K562 (cell line): ENCODE results near the gene PSMD13. TPM values are rescaled to one million over a fixed set of nuclear protein-coding genes. Genes with fewer than 3 reads are reported as not detected.

ENCODE experiments used
- ATAC-seq: fragments of 200-7000 bp; cut with Tn5 transposase; 3 replicates; pipeline ENCODE4 v1.9.1; 2020; ENCODE audit warnings: moderate library complexity
- BruUV-seq: library from RNA; stranded (reverse); fragments of 400-500 nt; replicated peaks from 2 replicates; lab custom pipeline; 2021; lab: Mats Ljungman, UMichigan
- CTCF ChIA-PET: fragments of 300-600 bp; formaldehyde crosslinking; extraction: SDS; loops from one replicate; lab custom pipeline; 2021; ENCODE audit warnings: low intra/inter-chr PET ratio; lab: Yijun Ruan, JAX
- POLR2A ChIA-PET: fragments of 300-600, 350-650 bp; sonication (Branson Sonifier 250); formaldehyde crosslinking; extraction: SDS; loops from one replicate; lab custom pipeline; 2021; ENCODE audit warnings: antibody characterized with exemption, inconsistent platforms; lab: Yijun Ruan, JAX
- DNase-seq, 4 experiments: peaks; one replicate each; pipeline versions ENCODE4 v3.0.0 to v3.0.0-alpha.2; 2011 to 2018; ENCODE audit warnings: low spot score in 3 of 4, mixed read lengths in 3 of 4; ENCODE audit errors: extremely low read depth in 1 of 4
- FAIRE-seq: peaks from 2 replicates; lab custom pipeline; 2011; peaks lifted over from hg19 to GRCh38; lab: Jason Lieb, UNC
- H2AFZ ChIP-seq: 2 replicates; pipeline ENCODE4 v1.6.0; 2011; ENCODE audit warnings: low read depth, low read length, control low read depth, inconsistent platforms
- H3K27ac ChIP-seq: fragments of 200-600 bp; 3 replicates; pipeline ENCODE4 v1.8.0; 2011; ENCODE audit warnings: low read depth, mild to moderate bottlenecking, control low read depth, inconsistent platforms, low read length, moderate library complexity, mixed read lengths; ENCODE audit errors: extremely low read depth
- H3K27me3 ChIP-seq, 2 experiments: fragments of 300-600 bp in 1 of 2; 2 replicates in 1 of 2; 3 replicates in 1 of 2; pipeline versions ENCODE4 v1.6.0 to v1.8.0; 2011; ENCODE audit warnings: inconsistent platforms in 2 of 2, low read length in 2 of 2, mild to moderate bottlenecking in 1 of 2, mixed read lengths in 1 of 2, moderate library complexity in 1 of 2; ENCODE audit not compliant: control insufficient read depth in 2 of 2, insufficient read depth in 2 of 2
- H3K36me3 ChIP-seq: fragments of 300-600 bp; 3 replicates; pipeline ENCODE4 v1.8.0; 2011; ENCODE audit warnings: mild to moderate bottlenecking, low read length, inconsistent platforms; ENCODE audit not compliant: control insufficient read depth, insufficient read depth
- H3K4me1 ChIP-seq, 2 experiments: fragments of 200-600 bp in 1 of 2; replicated peaks in 1 of 2; 2 replicates in 1 of 2; 3 replicates in 1 of 2; pipeline versions ENCODE4 v1.5.1 to v1.8.0; 2011; ENCODE audit warnings: inconsistent platforms in 2 of 2, low read length in 2 of 2, mild to moderate bottlenecking in 1 of 2, mixed read lengths in 1 of 2, moderate library complexity in 1 of 2; ENCODE audit not compliant: control insufficient read depth in 2 of 2, insufficient read depth in 2 of 2
- H3K4me2 ChIP-seq: 2 replicates; pipeline ENCODE4 v1.6.1; 2011; ENCODE audit warnings: low read length, control low read depth, inconsistent platforms, mixed read lengths; ENCODE audit not compliant: insufficient read depth
- H3K4me3 ChIP-seq: fragments of 200-600 bp; sonication (generic), shearing (Covaris generic); 2 replicates; pipeline ENCODE4 v1.5.1; 2016; ENCODE audit warnings: control low read depth, inconsistent platforms
- H3K79me2 ChIP-seq: fragments of 200-600 bp; 3 replicates; pipeline ENCODE4 v1.8.0; 2011; ENCODE audit warnings: low read length, inconsistent platforms; ENCODE audit not compliant: control insufficient read depth, insufficient read depth
- H3K9ac ChIP-seq, 2 experiments: 2 replicates each; pipeline versions ENCODE4 v1.6.0 to v1.6.1; 2011; ENCODE audit warnings: low read depth in 2 of 2, low read length in 2 of 2, control low read depth in 1 of 2, inconsistent platforms in 1 of 2, mild to moderate bottlenecking in 1 of 2, mixed read lengths in 1 of 2; ENCODE audit not compliant: insufficient read depth in 1 of 2
- H3K9me1 ChIP-seq: one replicate; pipeline ENCODE4 v1.6.0; 2011; ENCODE audit warnings: inconsistent platforms, mild to moderate bottlenecking, low read length, moderate library complexity; ENCODE audit not compliant: control insufficient read depth, insufficient read depth
- H3K9me3 ChIP-seq: replicated peaks from 2 replicates; pipeline ENCODE4 v1.5.1; 2011; ENCODE audit warnings: low read depth, low read length, inconsistent platforms; ENCODE audit not compliant: control insufficient read depth, insufficient read depth
- H4K20me1 ChIP-seq: replicated peaks from 2 replicates; pipeline ENCODE4 v1.6.1; 2011; ENCODE audit warnings: low read length, inconsistent platforms, mixed read lengths; ENCODE audit not compliant: control insufficient read depth, insufficient read depth
- CCNT2 ChIP-seq: IDR thresholded peaks from 2 replicates; pipeline ENCODE4 v1.6.1; 2011; ENCODE audit warnings: borderline replicate concordance, low read depth, mild to moderate bottlenecking, moderate library complexity, mixed read lengths, low read length; ENCODE audit not compliant: insufficient read length; ENCODE audit errors: extremely low read depth
- ETV6 ChIP-seq, 3 experiments: fragments of 150-350 bp in 1 of 3; sonication (generic) in 1 of 3; formaldehyde crosslinking in 1 of 3; IDR thresholded peaks; 2 replicates each; pipeline versions ENCODE4 v1.6.1 to v1.8.0; 2014 to 2022; ENCODE audit warnings: borderline replicate concordance in 2 of 3, low read depth in 2 of 3, antibody characterized with exemption in 1 of 3, low read length in 1 of 3, mild to moderate bottlenecking in 1 of 3, missing genetic modification reagents in 1 of 3
- NEUROD1 ChIP-seq: fragments of 150-350 bp; IDR thresholded peaks from 2 replicates; pipeline ENCODE4 v1.6.1; 2014; ENCODE audit warnings: borderline replicate concordance, low read length, low read depth; ENCODE audit not compliant: partially characterized antibody
- NFATC3 ChIP-seq: fragments of 450-650 bp; IDR thresholded peaks from 2 replicates; pipeline ENCODE4 v1.6.1; 2017; ENCODE audit warnings: mild to moderate bottlenecking
- WGBS: fragments of 100-300 bp; shearing (Covaris generic); methylation state at CpG from one replicate; pipeline ENCODE4 v1.1.6; 2016; ENCODE audit warnings: low coverage, mixed read lengths; ENCODE audit not compliant: insufficient coverage; ENCODE audit errors: missing lambda C conversion rate; 5-methylcytosine and 5-hydroxymethylcytosine counted together
- in situ Hi-C: fragments of 300-500 bp; cut with MboI; formaldehyde crosslinking; loops from 4 replicates; pipeline ENCODE4 v1.15.0; 2018; ENCODE audit warnings: inconsistent platforms, mixed read lengths
- intact Hi-C: fragments of 100-400 bp; cut with micrococcal nuclease; formaldehyde crosslinking; loops from 2 replicates; pipeline ENCODE4 v1.14.2; 2022
- polyA plus RNA-seq, 8 experiments: library from polyadenylated mRNA; depleted of rRNA in 4 of 8; stranded (reverse) in 5 of 8; unstranded in 3 of 8; fragments of >200 nt; fragmentation: Nextera tagmentation in 2 of 8; fragmentation: Illumina TruSeq in 1 of 8; extraction: Ambion mirVana in 2 of 8; extraction: Trizol in 1 of 8; gene quantifications; 2 replicates each; pipeline versions ENCODE4 v1.2.1 to v1.2.3, GENCODE V29; 2011 to 2014; ENCODE audit warnings: inconsistent platforms in 1 of 8, missing spikeins in 1 of 8
- total RNA-seq, 7 experiments: library from RNA; depleted of rRNA in 6 of 7; stranded (reverse); fragments of >200 nt in 6 of 7; fragmentation: Illumina TruSeq in 2 of 7; extraction: Trizol in 2 of 7; gene quantifications; 2 replicates each; pipeline versions ENCODE4 v1.2.1 to v1.2.3, GENCODE V29; 2011 to 2021; ENCODE audit warnings: low replicate concordance in 1 of 7
- TF ChIP-seq, protein P1 (sequence below): fragments of 250-450 bp; sonication (Bioruptor Pico); IDR thresholded peaks from 2 replicates; pipeline ENCODE4 v1.4.0; 2020; ENCODE audit warnings: mild to moderate bottlenecking, moderate library complexity, borderline replicate concordance

The PSMD13 gene
- total and polyA plus RNA-seq, 9 of the 15 experiments (the other 6 are each of a cell fraction or from before 2014, with no cell fraction given) = 185 to 383 (median 267) TPM

DNA sequence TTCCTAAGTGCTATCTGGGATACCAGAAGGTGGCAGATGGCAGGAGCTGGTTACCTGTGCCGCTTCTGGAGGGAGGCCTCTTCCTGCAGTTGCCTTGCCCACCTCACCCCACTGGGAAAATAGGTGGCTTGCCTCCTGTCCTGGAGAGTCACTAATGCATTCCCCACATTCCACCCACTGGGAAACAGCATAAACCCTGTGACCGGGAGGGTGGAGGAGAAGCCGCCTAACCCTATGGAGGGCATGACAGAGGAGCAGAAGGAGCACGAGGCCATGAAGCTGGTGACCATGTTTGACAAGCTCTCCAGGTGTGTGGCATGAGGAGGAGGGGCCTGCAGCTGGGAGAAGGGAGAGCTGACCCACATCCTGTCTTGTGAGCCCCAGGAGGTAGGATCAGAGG, 23.7 kb upstream of the PSMD13 start:
- Histone ChIP-seq H3K36me3 (peaks cover 75% of the 10 kb centered on the region), H2AFZ (no peak overlapping the region), H3K9ac (no peak overlapping the region), H3K27ac (no peak overlapping the region; the same call in 2 of the 3 replicates), H3K9me1 (peaks cover 10% of the 10 kb centered on the region), H3K4me1 (peaks cover 31 to 32% of the 10 kb centered on the region in 2 experiments; a peak in 4 of 5 replicates), H3K4me2 (no peak overlapping the region), H3K4me3 (no peak overlapping the region), H3K27me3 (no peaks in the 10 kb centered on the region), H3K9me3 (peaks cover 4% of the 10 kb centered on the region), H4K20me1 (peaks cover 18% of the 10 kb centered on the region; the same call in 1 of the 2 replicates), H3K79me2 (peaks cover 32% of the 10 kb centered on the region)
- DNase-seq (no peak), ATAC-seq (no peak), FAIRE-seq (no peak)
- intact Hi-C loops = no loop called here
- BruUV-seq = no TSS peak
- TF ChIP-seq CCNT2 (no peak), NFATC3 (no peak), NEUROD1 (no peak), ETV6 (IDR thresholded peaks at IDR 0.05; ENCODE audit: borderline replicate concordance in 1 of 2, low read depth in 2 of 2, low read length in 1 of 2) (no peak), ETV6 (CRISPR knock-in tag; IDR thresholded peaks at IDR 0.05; ENCODE audit: borderline replicate concordance) (no peak)
- TF ChIP-seq, protein P1, sequence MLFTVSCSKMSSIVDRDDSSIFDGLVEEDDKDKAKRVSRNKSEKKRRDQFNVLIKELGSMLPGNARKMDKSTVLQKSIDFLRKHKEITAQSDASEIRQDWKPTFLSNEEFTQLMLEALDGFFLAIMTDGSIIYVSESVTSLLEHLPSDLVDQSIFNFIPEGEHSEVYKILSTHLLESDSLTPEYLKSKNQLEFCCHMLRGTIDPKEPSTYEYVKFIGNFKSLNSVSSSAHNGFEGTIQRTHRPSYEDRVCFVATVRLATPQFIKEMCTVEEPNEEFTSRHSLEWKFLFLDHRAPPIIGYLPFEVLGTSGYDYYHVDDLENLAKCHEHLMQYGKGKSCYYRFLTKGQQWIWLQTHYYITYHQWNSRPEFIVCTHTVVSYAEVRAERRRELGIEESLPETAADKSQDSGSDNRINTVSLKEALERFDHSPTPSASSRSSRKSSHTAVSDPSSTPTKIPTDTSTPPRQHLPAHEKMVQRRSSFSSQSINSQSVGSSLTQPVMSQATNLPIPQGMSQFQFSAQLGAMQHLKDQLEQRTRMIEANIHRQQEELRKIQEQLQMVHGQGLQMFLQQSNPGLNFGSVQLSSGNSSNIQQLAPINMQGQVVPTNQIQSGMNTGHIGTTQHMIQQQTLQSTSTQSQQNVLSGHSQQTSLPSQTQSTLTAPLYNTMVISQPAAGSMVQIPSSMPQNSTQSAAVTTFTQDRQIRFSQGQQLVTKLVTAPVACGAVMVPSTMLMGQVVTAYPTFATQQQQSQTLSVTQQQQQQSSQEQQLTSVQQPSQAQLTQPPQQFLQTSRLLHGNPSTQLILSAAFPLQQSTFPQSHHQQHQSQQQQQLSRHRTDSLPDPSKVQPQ = no peak
- in situ Hi-C loops = loop anchor here (10.0 kb wide), 1 partner anchor 152 kb away; the partner anchor contains the start of gene B4GALNT4
- POLR2A ChIA-PET = interaction anchor here (0.5 to 1.6 kb wide), 4 partner anchors 14 to 1233 kb away, joined by 3 to 6 read pairs (median 3); no protein-coding TSS in a partner anchor
- WGBS = 87% methylated on average over 4 of the region's 4 CpGs
- CTCF ChIA-PET = no interaction called here
